Middle frontal gyrus (tissue), 1 donor: ENCODE results near the gene PKD2.
"Not testable (repeated sequence)": the region's sequence is repeated elsewhere in the genome, so short reads cannot be mapped to it uniquely, and the experiment has no call there.

Source experiments
- DNase-seq: peaks from one replicate; pipeline ENCODE4 v3.0.0-alpha.2; 2015; ENCODE audit warnings: low spot score; ENCODE audit errors: extremely low spot score

The PKD2 gene

DNA sequence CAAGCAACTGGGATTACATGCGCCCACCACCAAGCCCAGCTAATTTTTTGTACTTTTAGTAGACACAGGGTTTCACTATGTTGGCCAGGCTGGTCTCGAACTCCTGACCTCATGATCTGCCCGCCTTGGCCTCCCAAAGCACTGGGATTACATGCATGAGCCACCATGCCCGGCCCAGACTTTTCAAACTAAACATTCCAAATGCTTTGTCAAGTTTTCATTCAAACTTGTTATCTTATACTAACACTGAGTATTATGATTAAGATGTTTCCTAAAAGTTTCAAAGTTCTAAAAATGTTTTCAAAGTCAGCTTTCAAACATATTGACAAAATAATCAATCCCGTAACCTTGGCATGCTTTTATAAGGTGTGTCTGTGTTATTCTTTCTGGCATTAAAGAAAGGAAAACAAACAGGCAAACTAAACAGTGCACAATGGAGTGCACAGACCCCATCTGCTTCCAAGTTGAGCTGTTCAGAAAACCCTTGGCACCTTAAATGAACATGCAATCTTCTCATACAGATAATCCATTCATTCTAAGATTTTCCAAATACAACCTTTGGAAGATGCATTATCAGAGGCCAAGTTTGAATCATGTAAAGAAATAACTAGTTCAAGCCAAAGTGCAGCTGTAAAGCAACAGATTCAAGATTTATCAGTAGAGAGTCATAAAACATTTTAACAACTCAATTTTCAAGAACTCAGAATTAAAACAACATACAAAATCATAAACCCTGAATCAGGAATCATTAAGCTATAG, 101.9 kb downstream of the PKD2 start:
- no peak for DNase-seq

- no peak for DNase-seq
Observed at GRCh38 chr4:88110826-88111225, 103.4 kb downstream of the PKD2 start.

DNA sequence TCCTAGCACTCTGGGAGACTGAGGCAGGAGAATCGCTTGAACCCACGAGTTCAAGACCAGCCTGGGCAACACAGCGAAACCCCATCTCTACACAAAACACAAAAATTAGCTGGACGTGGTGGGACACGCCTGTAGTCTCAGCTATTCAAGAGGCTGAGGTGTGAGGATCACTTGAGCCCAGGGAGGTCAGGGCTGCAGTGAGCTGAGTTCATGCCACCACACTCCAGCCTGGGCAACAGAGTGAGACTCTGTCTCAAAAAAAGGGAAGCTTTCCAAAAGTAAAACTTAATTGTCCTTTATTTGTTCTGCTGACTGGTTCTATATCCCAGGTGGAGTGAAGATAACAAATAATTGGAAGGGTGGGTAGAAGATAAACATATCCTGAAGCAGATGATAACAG, 105.4 kb downstream of the PKD2 start:
- no peak for DNase-seq

GRCh38 chr4:88115587-88115986, 108.2 kb downstream of the PKD2 start:
- no peak for DNase-seq

GRCh38 chr4:88119943-88120342, 112.5 kb downstream of the PKD2 start:
- no peak for DNase-seq

DNA sequence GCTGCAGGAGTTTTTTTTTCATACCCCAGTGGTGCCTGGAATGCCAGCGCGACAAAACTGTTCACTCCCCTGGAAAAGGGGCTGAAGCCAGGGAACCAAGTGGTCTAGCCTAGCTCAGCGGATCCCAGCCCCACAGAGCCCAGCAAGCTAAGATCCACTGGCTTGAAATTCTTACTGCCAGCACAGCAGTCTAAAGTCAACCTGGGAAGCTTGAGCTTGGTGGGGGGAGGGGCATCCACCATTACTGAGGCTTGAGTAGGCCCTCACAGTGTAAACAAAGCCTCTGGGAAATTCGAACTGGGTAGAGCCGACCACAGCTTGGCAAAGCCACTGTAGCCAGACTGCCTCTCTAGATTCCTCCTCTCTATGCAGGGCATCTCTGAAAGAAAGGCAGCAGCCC, 114.8 kb downstream of the PKD2 start:
- DNase-seq: not testable (repeated sequence)
